Left renal pelvis (tissue), 4 donors: Measurements from ENCODE around the gene CTRB2. TPM values are rescaled to one million over a fixed set of nuclear protein-coding genes. Genes with fewer than 3 reads are reported as not detected.

Experiments
- DNase-seq, 4 donors: peaks; one replicate each; pipeline ENCODE4 v3.0.0-alpha.2; 2013; ENCODE audit warnings: low read depth in 4 of 4, low spot score in 3 of 4
- polyA plus RNA-seq, 4 donors: library from polyadenylated mRNA; unstranded; fragments of 120-200 nt; gene quantifications; one replicate each; pipeline ENCODE4 v1.2.1, GENCODE V29; 2013; ENCODE audit not compliant: insufficient read length in 4 of 4

The CTRB2 gene
- polyA plus RNA-seq, 4 donors: 0.09 TPM; not detected in 3

- DNase-seq: no peak
Observed at GRCh38 chr16:75181630-75182029, 25.3 kb downstream of the CTRB2 start.

GRCh38 chr16:75179208-75179607, 27.8 kb downstream of the CTRB2 start:
- no peak for DNase-seq

GRCh38 chr16:75176926-75177325, 30.0 kb downstream of the CTRB2 start:
- DNase-seq: no peak

DNA sequence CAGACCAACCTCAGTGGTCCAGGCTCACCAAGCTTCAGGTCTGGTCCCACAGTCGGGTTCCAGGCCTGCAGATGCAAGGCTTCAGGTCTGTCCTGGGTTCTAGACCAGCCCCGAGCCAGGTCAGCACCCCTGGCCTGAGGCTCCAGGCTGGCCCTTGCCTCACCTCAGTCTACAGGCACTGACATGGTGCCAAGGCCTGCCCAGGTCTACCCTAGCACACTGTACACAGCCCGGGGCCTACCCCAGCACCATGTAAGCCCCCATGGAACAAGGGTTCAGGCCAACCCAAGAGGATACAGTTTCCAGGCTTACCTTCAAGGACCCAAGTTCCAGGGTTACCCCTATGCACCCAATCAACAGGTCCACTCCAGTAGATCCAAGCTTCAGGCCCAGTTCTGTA, 31.9 kb downstream of the CTRB2 start:
- DNase-seq: no peak

DNA sequence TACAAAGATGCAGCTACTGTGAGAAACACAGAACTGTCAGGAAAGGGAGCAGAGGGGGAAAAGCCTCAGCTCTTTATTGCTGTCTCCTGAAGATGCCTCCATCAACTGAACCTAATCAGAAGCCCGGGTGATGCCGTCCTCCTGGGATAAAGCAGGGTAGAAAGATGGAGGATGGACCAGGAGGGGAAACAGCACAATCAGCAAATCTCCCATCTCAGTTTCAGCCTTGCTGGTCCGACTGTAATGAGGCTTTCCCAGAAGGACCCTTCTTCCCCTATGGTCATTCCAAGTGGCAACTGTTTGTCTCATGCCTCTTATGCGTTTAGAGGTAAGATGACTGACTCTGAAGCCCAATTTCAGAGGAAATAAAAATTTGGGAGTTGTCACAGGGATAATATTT, 34.4 kb downstream of the CTRB2 start:
- DNase-seq: no peak

GRCh38 chr16:75169899-75170405, 37.0 kb downstream of the CTRB2 start:
- no peak for DNase-seq

- DNase-seq: no peak
Observed at GRCh38 chr16:75160386-75160785, 46.6 kb downstream of the CTRB2 start.

Other genes starting within 250 kb of the CTRB2 start
- 100 to 1,000 TPM in 1 of 4 donors, 10 to 100 TPM in 3; 63.1 to 121 (median 84.6) TPM for gene WDR59, start 222.0 kb downstream of the CTRB2 start, polyA plus RNA-seq
- 10 to 100 TPM; 31.8 to 43.9 (median 35.1) TPM for gene ZNRF1, start 208.1 kb downstream of the CTRB2 start, polyA plus RNA-seq
- 1 to 10 TPM; 1.0 to 7.5 (median 5.3) TPM for gene LDHD, start 90.4 kb downstream of the CTRB2 start, polyA plus RNA-seq
- gene ZFP1, start 58.6 kb downstream of the CTRB2 start, polyA plus RNA-seq: 10 to 100 TPM; 21.4 to 33.9 (median 28.3) TPM
- under 1 TPM in 2 of 4 donors, not detected in 2; 0.11 to 0.15 TPM for gene CTRB1, start 11.8 kb upstream of the CTRB2 start, polyA plus RNA-seq
- gene BCAR1, start 44.5 kb upstream of the CTRB2 start, polyA plus RNA-seq: 10 to 100 TPM; 36.2 to 66.0 (median 43.8) TPM
- gene CFDP1, start 226.3 kb upstream of the CTRB2 start, polyA plus RNA-seq: 100 to 1,000 TPM; 149 to 200 (median 170) TPM